KOPT-K1 (cell line): Measurements from ENCODE around the gene CACNG5.

ENCODE experiments used
- H3K27ac ChIP-seq: fragments of 200-600 bp; sonication (generic); 2 replicates; pipeline ENCODE4 v1.5.1; 2016; ENCODE audit warnings: antibody characterized with exemption, mild to moderate bottlenecking, low read depth, low read length; ENCODE audit not compliant: poor library complexity, severe bottlenecking
- H3K36me3 ChIP-seq: fragments of 200-600 bp; sonication (generic); 2 replicates; pipeline ENCODE4 v1.5.1; 2017; ENCODE audit warnings: antibody characterized with exemption, mild to moderate bottlenecking, low read length, moderate library complexity; ENCODE audit not compliant: insufficient read depth
- H3K9me3 ChIP-seq: fragments of 200-600 bp; sonication (generic); 2 replicates; pipeline ENCODE4 v1.5.1; 2017; ENCODE audit warnings: antibody characterized with exemption, low read length, mild to moderate bottlenecking; ENCODE audit not compliant: insufficient read depth, poor library complexity, severe bottlenecking

CACNG5 gene

GRCh38 chr17:66850692-66851091 lies 15.8 kb downstream of the CACNG5 start:
- peaks cover 21% of the 10 kb centered on the region for H3K9me3 ChIP-seq
- no peak overlapping the region for H3K27ac ChIP-seq
- no peaks in the 10 kb centered on the region for H3K36me3 ChIP-seq

DNA sequence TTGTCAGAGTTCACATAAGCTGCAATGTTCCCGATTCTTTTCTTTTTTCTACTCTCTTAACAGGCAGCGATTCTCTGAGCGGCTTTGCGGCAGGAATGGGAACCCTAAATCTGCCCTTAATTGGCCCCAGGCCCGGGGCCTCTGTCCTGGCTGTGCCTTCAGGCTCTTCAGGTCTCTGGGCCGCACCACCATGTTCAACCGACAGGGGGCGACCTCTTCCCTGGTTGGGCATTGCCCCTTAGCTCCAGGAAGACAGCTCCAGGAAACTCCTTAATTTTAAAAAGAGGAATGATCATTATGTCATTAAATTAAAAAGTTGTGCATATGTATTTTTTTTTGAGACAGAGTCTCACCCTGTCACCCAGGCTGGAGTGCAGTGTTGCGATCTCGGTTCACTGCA lies 20.3 kb downstream of the CACNG5 start:
- H3K27ac ChIP-seq: no peak overlapping the region
- H3K9me3 ChIP-seq: peaks cover 10% of the 10 kb centered on the region
- no peaks in the 10 kb centered on the region for H3K36me3 ChIP-seq

DNA sequence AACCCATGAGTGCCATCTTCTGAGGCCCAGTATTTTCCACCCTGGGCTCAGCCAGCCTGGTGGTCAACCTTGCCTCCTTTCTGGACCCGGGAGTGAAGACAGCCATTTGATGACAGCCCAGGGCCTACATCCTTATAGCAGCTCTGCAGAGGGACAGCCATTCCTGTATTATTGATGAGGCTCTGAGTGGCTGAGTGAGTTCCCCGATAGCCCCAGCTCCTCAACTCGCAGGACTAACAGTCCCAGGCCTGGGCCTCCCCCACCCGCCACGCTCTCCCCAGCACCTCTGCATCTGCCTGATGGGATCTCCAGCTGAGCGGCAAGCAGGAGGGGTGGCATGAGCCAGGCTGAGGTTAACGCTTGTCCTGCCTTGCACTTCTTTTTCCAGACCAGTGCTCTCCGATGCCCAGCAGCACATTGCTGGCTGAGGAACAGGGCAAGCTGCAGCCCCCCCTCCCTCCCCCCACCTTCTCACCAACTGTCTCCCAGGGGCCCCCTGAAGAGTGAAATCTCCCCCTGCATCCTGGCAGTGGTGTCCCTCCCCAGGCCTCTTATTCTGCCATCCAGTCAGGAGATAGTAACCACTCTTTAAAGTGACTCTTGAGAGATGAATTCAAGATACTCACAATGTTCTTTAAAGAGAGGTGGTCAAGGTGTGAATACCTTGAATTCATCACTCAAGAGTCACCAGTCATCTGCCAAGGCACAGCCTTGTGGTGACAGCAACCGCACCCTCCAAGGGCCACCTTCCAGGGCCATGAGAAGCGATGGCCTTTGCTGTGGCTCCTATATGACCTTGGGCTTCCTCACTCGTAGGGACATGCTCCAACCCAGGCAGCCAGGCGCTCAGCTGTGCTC lies 23.5 kb downstream of the CACNG5 start:
- H3K36me3 ChIP-seq: no peaks in the 10 kb centered on the region
- H3K27ac ChIP-seq: no peak overlapping the region
- peaks cover 10% of the 10 kb centered on the region for H3K9me3 ChIP-seq

DNA sequence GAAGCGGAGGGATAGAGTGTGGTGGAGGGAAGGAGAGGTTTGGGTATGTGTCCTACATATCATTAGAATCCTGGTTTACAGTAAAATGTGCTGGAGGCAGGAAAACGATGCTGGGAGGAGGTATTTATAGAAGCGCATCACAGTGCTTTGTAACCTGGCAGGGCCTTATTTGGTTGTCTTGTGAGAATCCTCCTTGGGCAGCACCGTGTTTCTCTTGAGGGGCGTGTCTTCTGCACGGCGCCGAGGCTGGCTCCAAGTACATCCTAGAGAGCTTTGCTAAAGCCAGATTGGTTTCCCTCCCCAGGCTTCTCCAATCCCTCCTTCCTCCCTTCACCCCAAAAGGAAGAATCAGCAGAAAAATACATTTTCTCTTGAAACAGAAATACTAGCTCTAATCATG lies 24.4 kb downstream of the CACNG5 start:
- Histone ChIP-seq H3K9me3 (peaks cover 18% of the 10 kb centered on the region), H3K36me3 (no peaks in the 10 kb centered on the region), H3K27ac (no peak overlapping the region)

DNA sequence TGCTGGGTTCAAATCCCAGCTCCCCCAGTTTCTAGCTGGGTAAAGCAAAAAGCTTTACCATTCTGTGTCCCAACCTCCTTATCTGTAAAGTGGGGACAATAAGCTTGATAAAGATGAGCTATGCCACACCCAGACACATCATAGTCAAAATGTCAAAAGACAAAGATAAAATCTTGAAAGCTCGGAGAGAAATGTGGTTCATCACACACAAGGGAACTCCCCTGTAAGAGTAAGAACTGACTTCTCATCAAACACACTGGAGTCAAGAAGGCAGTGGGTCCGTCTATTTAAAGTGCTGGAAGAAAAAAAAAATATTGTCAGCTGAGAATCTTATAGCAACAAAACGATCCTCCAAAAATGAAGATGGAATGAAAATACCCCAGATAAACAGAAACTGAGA lies 25.3 kb downstream of the CACNG5 start:
- Histone ChIP-seq H3K36me3 (no peaks in the 10 kb centered on the region), H3K9me3 (peaks cover 12% of the 10 kb centered on the region), H3K27ac (no peak overlapping the region)

DNA sequence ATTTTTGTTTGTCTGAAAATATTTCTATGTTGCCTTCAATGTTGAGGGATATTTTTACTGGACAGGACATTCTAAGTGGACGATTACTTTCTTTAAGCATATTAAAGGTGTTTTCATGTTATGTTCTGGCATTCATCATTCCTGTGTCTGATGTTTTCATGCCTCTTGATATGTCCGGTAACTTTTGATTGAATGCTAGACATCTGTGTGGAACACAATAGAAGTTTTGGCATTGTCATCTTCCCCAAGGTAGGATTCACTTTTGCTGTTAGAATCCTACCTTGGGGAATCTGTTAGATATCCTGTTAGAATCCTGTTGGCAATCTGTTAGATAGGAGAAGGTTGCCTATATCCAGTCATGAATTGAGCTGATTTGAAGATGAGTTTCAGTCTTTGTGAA lies 28.9 kb downstream of the CACNG5 start:
- no peaks in the 10 kb centered on the region for H3K36me3 ChIP-seq
- H3K9me3 ChIP-seq: peaks cover 29% of the 10 kb centered on the region
- H3K27ac ChIP-seq: no peak overlapping the region

- Histone ChIP-seq H3K27ac (no peak overlapping the region), H3K36me3 (no peaks in the 10 kb centered on the region), H3K9me3 (peaks cover 37% of the 10 kb centered on the region)
Observed at GRCh38 chr17:66865151-66865550, 30.2 kb downstream of the CACNG5 start.

GRCh38 chr17:66873962-66874361 lies 39.0 kb downstream of the CACNG5 start:
- no peaks in the 10 kb centered on the region for H3K36me3 ChIP-seq
- H3K27ac ChIP-seq: no peak overlapping the region
- H3K9me3 ChIP-seq: peaks cover 20% of the 10 kb centered on the region

DNA sequence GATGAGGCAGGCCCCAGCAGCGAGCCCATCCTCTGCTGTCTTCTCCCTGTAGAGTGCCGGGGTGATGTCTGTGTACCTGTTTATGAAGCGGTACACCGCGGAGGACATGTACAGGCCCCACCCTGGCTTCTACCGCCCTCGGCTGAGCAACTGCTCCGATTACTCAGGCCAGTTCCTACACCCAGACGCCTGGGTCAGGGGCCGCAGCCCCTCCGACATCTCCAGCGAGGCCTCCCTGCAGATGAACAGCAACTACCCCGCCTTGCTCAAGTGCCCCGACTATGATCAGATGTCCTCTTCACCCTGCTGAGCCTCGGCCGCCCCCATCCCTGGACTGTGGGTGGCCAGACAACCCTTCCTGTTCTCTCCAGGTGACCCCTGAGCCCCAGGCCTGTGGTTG lies 50.0 kb downstream of the CACNG5 start:
- no peak overlapping the region for H3K27ac ChIP-seq
- no peaks in the 10 kb centered on the region for H3K36me3 ChIP-seq
- H3K9me3 ChIP-seq: peaks cover 7% of the 10 kb centered on the region

DNA sequence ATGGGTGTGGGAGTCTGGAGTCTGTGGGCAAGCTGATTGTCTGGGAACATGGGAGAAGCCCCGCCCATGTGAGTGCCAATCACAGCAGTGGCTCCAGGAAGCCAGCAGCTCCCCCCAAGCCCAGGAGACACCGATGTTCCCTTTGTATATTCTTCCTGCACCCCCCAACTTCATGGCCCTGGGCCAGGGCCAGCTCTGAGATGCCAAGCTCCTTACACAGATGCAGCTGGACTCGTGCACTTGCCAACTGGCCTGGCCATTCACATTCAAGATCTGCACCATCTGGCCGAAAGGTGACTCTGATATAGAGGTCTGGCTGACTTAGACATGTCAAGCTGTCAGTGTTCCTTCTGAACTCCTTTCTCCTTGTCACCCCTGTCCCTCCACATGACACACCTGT lies 50.5 kb downstream of the CACNG5 start:
- Histone ChIP-seq H3K9me3 (peaks cover 2% of the 10 kb centered on the region), H3K36me3 (no peaks in the 10 kb centered on the region), H3K27ac (no peak overlapping the region)

DNA sequence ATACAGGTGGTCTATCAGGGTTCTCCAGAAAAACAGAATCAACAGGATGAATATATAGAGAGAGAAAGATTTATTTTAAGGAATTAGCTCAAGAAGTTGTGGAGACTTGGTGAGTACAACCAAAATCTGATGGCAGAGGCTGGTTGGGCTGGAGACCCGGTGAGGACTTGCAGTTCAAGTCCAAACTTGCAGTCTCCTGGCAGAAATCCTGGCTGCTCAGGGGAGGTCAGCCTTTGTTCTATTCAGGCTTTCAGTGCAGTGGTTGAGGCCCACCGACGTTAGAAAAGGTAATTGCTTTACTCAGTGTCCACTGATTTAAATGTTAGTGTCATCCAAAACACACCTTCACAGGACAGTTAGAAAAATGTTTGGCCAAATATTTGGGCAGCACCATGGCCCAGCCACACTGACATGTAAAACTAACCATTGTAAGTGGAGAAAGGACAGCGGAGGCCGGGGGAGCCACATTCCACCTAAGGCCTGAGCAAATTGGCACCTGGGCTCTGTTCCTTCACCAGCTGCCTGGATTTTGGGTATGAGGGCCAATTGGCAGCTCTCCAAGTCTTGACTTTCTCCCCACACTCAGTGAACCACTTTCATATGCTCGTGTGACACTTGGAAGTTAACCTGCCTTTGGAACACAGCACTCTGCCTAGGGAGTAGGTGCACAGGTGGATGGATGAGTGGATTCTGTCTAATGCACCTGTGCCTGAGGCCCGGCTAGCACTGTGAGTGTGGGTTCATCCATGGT lies 54.7 kb downstream of the CACNG5 start:
- no peak overlapping the region for H3K27ac ChIP-seq
- H3K9me3 ChIP-seq: no peaks in the 10 kb centered on the region
- H3K36me3 ChIP-seq: no peaks in the 10 kb centered on the region

- no peak overlapping the region for H3K27ac ChIP-seq
- H3K36me3 ChIP-seq: no peaks in the 10 kb centered on the region
- no peaks in the 10 kb centered on the region for H3K9me3 ChIP-seq
Observed at GRCh38 chr17:66892246-66892645, 57.3 kb downstream of the CACNG5 start.

DNA sequence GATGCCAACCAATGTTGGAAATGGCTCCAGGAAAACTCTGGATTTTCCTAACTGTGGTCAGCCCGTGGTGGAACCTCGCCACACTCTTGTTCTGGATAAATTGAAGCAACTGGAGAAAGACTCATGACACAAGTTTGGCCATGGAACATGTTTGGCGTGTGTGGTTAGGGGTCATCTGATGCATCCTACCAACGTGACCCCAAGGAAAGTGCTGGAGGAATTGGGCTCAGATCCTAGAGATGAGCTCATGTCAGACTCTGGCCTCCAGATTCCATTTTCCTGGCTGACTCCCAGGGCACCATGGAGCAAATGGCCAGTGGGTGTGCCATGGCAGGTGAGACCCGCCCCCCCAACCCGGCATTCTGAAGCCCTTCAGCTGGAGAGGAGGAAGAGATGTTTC lies 58.5 kb downstream of the CACNG5 start:
- Histone ChIP-seq H3K36me3 (no peaks in the 10 kb centered on the region), H3K9me3 (no peaks in the 10 kb centered on the region), H3K27ac (no peak overlapping the region)

- Histone ChIP-seq H3K27ac (no peak overlapping the region), H3K9me3 (no peaks in the 10 kb centered on the region), H3K36me3 (no peaks in the 10 kb centered on the region)
Observed at GRCh38 chr17:66893863-66894262, 58.9 kb downstream of the CACNG5 start.

DNA sequence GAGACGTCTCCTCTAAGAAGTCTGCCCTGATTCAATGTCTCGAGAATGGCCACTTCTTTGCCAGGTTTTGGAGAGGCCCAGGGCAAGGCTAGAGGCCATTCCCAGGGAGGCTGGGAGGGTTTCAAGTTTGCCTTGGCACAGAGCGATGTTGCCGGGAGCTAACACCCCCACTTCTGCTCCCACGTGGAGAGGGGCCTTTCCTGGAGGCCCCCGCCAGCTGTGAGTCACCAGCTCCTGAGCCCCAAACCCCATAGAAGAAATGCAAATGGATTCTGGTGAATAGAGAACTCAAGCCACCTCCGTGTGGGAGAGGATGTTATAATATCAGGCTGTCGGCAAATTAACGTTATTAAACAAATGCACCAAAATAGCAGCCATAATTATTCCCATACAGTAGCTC lies 62.2 kb downstream of the CACNG5 start:
- no peaks in the 10 kb centered on the region for H3K9me3 ChIP-seq
- no peak overlapping the region for H3K27ac ChIP-seq
- H3K36me3 ChIP-seq: no peaks in the 10 kb centered on the region

DNA sequence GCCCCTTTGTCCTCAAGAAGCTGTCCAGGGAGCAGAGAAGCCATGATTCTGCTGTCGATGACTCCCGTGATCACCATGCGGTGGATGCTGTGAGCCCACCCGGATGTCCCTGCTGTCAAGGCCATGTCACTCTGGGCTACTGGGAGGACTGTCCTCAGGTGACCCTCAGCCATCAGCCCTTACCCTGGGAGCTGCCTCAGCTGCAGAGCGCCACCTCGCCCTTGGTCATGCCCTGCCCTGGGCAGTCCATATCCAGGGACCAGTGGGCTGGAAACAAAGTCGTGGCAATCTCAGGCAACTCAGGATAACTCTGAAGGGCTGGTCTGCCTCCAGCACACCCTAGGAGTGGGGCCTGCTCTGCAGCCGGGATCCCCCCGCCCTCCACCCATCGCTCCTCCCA lies 63.6 kb downstream of the CACNG5 start:
- H3K36me3 ChIP-seq: no peaks in the 10 kb centered on the region
- H3K27ac ChIP-seq: no peak overlapping the region
- H3K9me3 ChIP-seq: no peaks in the 10 kb centered on the region
